ENCODE data around the gene CPZ. TPM values are rescaled to one million over a fixed set of nuclear protein-coding genes. Genes with fewer than 3 reads are reported as not detected.

Gene CPZ
- total RNA-seq, 1 donor from 2014 or later, result 32.8 TPM

- TF ChIP-seq, protein P1, sequence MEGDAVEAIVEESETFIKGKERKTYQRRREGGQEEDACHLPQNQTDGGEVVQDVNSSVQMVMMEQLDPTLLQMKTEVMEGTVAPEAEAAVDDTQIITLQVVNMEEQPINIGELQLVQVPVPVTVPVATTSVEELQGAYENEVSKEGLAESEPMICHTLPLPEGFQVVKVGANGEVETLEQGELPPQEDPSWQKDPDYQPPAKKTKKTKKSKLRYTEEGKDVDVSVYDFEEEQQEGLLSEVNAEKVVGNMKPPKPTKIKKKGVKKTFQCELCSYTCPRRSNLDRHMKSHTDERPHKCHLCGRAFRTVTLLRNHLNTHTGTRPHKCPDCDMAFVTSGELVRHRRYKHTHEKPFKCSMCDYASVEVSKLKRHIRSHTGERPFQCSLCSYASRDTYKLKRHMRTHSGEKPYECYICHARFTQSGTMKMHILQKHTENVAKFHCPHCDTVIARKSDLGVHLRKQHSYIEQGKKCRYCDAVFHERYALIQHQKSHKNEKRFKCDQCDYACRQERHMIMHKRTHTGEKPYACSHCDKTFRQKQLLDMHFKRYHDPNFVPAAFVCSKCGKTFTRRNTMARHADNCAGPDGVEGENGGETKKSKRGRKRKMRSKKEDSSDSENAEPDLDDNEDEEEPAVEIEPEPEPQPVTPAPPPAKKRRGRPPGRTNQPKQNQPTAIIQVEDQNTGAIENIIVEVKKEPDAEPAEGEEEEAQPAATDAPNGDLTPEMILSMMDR (IDR thresholded peaks at IDR 0.05; ENCODE audit: unreplicated experiment), result no peak
- Mint-ChIP-seq H3K36me3 (no peaks in the 10 kb centered on the region), H3K4me1 (peaks cover 5% of the 10 kb centered on the region), H3K9me3 (no peaks in the 10 kb centered on the region), H3K27me3 (ENCODE audit: low read depth) (peaks cover 60% of the 10 kb centered on the region), H3K27ac (no peak overlapping the region), H3K4me3 (no peak overlapping the region)
- DNase-seq (ENCODE audit: low spot score in 2 of 2, unreplicated experiment in 2 of 2), result no peak
Observed at GRCh38 chr4:8583655-8584025, 8.9 kb upstream of the CPZ start.

DNA sequence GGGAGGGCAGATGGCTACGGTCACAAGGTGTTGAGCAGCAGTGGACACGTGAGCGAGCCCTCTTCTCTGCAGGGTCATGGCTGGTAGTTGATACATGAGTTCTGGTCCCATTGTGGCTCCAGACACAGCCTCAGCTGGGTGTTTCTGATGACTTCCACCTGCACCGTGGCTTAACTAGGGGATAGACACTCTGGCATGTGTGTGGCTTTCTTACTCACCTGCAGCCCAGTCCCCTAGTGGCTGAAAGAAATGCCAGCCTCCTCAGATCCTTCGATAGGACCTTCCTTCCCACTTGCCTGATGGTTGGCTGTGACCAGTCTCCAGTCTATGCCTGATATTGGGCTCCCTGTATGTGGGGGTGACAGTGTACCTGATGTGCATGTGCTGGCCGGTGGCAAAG, 7.4 kb upstream of the CPZ start:
- DNase-seq (ENCODE audit: low spot score in 2 of 2, unreplicated experiment in 2 of 2), result no peak
- Mint-ChIP-seq H3K4me1 (peaks cover 10% of the 10 kb centered on the region), H3K27me3 (ENCODE audit: low read depth) (peaks cover 46% of the 10 kb centered on the region), H3K9me3 (no peaks in the 10 kb centered on the region), H3K4me3 (no peak overlapping the region), H3K27ac (no peak overlapping the region), H3K36me3 (no peaks in the 10 kb centered on the region)
- TF ChIP-seq, protein P1 (IDR thresholded peaks at IDR 0.05; ENCODE audit: unreplicated experiment), result peak; percentile 16

- TF ChIP-seq, protein P1 (IDR thresholded peaks at IDR 0.05; ENCODE audit: unreplicated experiment), result no peak
- no peaks in the 10 kb centered on the region for H3K36me3 Mint-ChIP-seq
- no peaks in the 10 kb centered on the region for H3K9me3 Mint-ChIP-seq
- peaks cover 40% of the 10 kb centered on the region for H3K27me3 Mint-ChIP-seq (ENCODE audit: low read depth)
- no peak for DNase-seq (ENCODE audit: low spot score in 2 of 2, unreplicated experiment in 2 of 2)
- peaks cover 12% of the 10 kb centered on the region for H3K4me1 Mint-ChIP-seq
- H3K27ac Mint-ChIP-seq, result no peak overlapping the region
- no peak overlapping the region for H3K4me3 Mint-ChIP-seq
Observed at GRCh38 chr4:8585721-8586212, 6.8 kb upstream of the CPZ start.

GRCh38 chr4:8586246-8586645, 6.3 kb upstream of the CPZ start:
- Mint-ChIP-seq H3K9me3 (no peaks in the 10 kb centered on the region), H3K4me3 (no peak overlapping the region), H3K27me3 (ENCODE audit: low read depth) (peaks cover 37% of the 10 kb centered on the region), H3K36me3 (no peaks in the 10 kb centered on the region), H3K4me1 (peaks cover 11% of the 10 kb centered on the region), H3K27ac (no peak overlapping the region)
- DNase-seq (ENCODE audit: low spot score in 2 of 2, unreplicated experiment in 2 of 2), result no peak
- TF ChIP-seq, protein P1 (IDR thresholded peaks at IDR 0.05; ENCODE audit: unreplicated experiment), result no peak

- Mint-ChIP-seq H3K4me1 (peaks cover 11% of the 10 kb centered on the region), H3K27ac (no peak overlapping the region)
- TF ChIP-seq, protein P1 (IDR thresholded peaks at IDR 0.05; ENCODE audit: unreplicated experiment), result no peak
Observed at GRCh38 chr4:8586671-8587468, 5.7 kb upstream of the CPZ start.

More at GRCh38 chr4:8586671-8587468, 5.7 kb upstream of the CPZ start:
- Mint-ChIP-seq H3K36me3 (no peaks in the 10 kb centered on the region), H3K9me3 (no peaks in the 10 kb centered on the region), H3K4me3 (no peak overlapping the region), H3K27me3 (ENCODE audit: low read depth) (peaks cover 35% of the 10 kb centered on the region)
- no peak for DNase-seq (ENCODE audit: low spot score in 2 of 2, unreplicated experiment in 2 of 2)
